Measurements from ENCODE around the gene CEP250. TPM values are rescaled to one million over a fixed set of nuclear protein-coding genes. Genes with fewer than 3 reads are reported as not detected.
"Not testable (repeated sequence)": the region's sequence is repeated elsewhere in the genome, so short reads cannot be mapped to it uniquely, and the experiment has no call there.

Gene CEP250
- total RNA-seq, 2 donors from 2014 or later: 13.0 to 18.9 TPM

DNA sequence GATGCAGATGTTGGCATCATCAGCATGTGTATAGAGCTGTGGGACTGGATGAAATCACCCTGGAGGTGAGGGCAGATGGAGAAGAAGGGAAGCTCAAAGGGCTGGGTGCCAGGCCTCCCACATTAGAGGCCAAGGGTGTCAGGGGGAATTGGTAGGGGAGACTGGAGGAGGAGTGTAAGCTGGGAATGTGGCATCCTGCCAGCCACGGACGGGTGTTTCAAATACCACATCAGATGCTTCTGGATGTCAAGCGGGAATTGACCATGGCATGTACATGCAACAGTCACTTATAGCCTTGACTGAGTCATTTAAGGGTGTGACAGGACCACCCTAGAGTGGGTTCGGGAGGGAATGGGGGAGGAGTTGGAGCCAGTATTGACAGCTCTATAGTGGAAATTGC, 96.1 kb downstream of the CEP250 start:
- Histone ChIP-seq H3K4me3 (no peak overlapping the region), H3K4me1 (peaks cover 0 to 5% of the 10 kb centered on the region in 2 donors), H3K9me3 (no peaks in the 10 kb centered on the region), H3K27ac (no peak overlapping the region), H3K36me3 (peaks cover 40% of the 10 kb centered on the region), H3K27me3 (no peaks in the 10 kb centered on the region)
- DNase-seq (ENCODE audit: low spot score): no peak
- TF ChIP-seq, protein P1, sequence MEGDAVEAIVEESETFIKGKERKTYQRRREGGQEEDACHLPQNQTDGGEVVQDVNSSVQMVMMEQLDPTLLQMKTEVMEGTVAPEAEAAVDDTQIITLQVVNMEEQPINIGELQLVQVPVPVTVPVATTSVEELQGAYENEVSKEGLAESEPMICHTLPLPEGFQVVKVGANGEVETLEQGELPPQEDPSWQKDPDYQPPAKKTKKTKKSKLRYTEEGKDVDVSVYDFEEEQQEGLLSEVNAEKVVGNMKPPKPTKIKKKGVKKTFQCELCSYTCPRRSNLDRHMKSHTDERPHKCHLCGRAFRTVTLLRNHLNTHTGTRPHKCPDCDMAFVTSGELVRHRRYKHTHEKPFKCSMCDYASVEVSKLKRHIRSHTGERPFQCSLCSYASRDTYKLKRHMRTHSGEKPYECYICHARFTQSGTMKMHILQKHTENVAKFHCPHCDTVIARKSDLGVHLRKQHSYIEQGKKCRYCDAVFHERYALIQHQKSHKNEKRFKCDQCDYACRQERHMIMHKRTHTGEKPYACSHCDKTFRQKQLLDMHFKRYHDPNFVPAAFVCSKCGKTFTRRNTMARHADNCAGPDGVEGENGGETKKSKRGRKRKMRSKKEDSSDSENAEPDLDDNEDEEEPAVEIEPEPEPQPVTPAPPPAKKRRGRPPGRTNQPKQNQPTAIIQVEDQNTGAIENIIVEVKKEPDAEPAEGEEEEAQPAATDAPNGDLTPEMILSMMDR (IDR thresholded peaks at IDR 0.05): no peak

DNA sequence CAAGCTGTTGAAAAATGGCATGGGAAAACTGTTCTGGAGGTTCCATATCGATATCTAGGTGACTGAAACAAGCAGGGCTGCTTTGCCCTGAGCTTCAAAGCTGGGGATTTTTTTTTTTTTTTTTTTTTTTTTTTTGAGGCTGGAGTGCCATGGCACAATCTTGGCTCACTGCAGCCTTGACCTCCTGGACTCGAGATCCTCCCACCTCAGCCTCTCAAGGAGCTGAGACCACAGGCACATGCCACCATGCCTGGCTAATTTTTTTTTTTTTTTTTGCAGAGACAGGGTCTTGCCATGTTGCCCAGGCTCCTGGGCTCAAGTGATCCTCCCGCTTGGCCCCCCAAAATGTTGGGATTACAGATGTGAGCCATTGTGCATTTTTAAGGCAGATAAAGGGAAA, 97.5 kb downstream of the CEP250 start:
- Histone ChIP-seq H3K9me3 (no peaks in the 10 kb centered on the region), H3K4me3 (no peak overlapping the region), H3K4me1 (peaks cover 0 to 5% of the 10 kb centered on the region in 2 donors), H3K36me3 (peaks cover 46% of the 10 kb centered on the region), H3K27ac (no peak overlapping the region), H3K27me3 (no peaks in the 10 kb centered on the region)
- TF ChIP-seq, protein P1 (IDR thresholded peaks at IDR 0.05): no peak
- DNase-seq (ENCODE audit: low spot score): no peak

DNA sequence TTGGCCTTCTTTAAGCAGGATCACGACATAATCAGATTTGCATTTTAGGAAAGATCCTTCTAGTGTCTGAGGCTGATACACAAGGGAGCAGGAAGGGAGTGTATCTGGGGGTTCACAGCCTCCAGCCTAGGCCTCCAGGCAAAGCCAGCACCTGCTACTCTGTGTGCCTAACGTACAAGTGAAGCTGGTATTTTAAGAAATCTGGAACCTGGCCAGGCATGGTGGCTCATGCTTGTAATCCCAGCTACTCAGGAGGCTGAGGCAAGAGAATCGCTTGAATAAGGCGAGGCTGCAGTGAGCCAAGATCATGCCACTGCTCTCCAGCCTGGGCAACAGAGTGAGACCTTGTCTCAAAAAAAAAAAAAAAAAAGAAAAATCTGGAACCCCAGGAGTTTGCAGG, 100.1 kb downstream of the CEP250 start:
- H3K4me3 ChIP-seq; H3K27ac ChIP-seq; H3K27me3 ChIP-seq; H3K4me1 ChIP-seq; DNase-seq (ENCODE audit: low spot score); H3K9me3 ChIP-seq: not testable (repeated sequence)
- H3K36me3 ChIP-seq: peaks cover 21% of the 10 kb centered on the region

DNA sequence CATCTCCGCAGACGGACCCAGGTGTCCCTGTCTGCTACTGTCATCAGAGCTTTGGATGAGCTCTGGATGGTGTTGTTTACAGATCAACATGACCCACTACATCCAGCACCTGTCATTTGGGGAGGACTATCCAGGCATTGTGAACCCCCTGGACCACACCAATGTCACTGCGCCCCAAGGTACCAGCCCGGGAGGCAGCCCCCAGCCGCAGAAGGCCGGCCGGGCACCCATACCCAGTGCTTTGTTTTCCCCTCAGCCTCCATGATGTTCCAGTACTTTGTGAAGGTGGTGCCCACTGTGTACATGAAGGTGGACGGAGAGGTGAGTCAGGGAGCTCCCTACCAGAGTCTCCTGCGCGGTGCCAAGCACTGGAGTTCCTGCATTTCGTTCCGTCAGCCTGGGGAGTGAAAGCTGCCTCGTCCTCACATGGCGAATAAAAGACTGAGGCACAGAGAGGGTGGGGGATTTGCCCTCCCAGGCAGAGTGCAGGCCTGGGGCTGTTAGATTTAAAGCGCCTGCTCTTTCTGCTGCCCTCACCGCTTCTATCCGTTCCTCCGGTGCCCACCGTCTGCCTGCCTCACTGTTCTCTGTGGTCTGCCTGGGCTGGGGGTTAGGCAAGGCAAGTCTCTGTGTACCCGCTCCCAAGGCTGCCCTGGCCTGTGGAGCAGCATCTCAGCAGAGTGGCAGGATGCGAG, 100.7 kb downstream of the CEP250 start:
- Histone ChIP-seq H3K4me1 (peaks cover 0 to 5% of the 10 kb centered on the region in 2 donors), H3K27me3 (no peaks in the 10 kb centered on the region), H3K4me3 (no peak overlapping the region), H3K9me3 (no peaks in the 10 kb centered on the region), H3K36me3 (peaks cover 20% of the 10 kb centered on the region), H3K27ac (no peak overlapping the region)
- TF ChIP-seq, protein P1 (IDR thresholded peaks at IDR 0.05): no peak
- DNase-seq (ENCODE audit: low spot score): no peak

DNA sequence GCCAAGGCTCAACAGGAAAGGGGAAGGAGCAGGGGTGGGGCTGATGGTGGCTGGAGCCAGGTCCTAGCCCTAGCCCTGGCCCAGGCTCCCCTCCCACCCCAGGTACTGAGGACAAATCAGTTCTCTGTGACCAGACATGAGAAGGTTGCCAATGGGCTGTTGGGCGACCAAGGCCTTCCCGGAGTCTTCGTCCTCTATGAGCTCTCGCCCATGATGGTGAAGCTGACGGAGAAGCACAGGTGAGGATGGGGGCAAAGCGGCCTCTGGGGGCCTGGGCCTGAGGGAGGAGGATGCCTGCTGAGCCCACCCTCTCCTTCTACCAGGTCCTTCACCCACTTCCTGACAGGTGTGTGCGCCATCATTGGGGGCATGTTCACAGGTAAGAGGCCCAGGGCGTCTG, 101.5 kb downstream of the CEP250 start:
- H3K27ac ChIP-seq: no peak overlapping the region
- TF ChIP-seq, protein P1 (IDR thresholded peaks at IDR 0.05): no peak
- H3K27me3 ChIP-seq: no peaks in the 10 kb centered on the region
- no peak for DNase-seq (ENCODE audit: low spot score)
- no peaks in the 10 kb centered on the region for H3K9me3 ChIP-seq
- H3K4me3 ChIP-seq: no peak overlapping the region
- no peaks in the 10 kb centered on the region for H3K4me1 ChIP-seq
- peaks cover 20% of the 10 kb centered on the region for H3K36me3 ChIP-seq

DNA sequence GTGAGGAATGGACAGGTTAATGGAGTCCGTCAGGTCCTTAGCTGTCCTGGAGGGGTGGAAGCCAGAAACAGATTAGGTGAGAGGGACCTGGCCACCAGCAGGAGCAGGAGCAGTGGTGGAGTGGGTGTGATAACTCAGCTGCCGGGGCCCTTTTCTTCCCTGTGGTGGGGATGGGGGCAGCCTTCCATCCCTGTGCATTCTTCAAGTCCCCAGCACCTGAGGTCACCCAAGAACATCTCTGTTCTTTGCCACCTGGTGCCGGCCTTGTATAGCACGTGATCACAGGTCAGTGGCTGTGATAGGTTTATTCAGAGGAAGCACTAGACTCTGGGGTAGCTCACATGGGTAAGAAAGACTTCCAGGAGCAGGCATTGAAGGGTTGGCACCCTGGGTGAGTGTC, 103.1 kb downstream of the CEP250 start:
- no peak for DNase-seq (ENCODE audit: low spot score)
- no peak overlapping the region for H3K27ac ChIP-seq
- H3K36me3 ChIP-seq: peaks cover 20% of the 10 kb centered on the region
- no peaks in the 10 kb centered on the region for H3K4me1 ChIP-seq
- TF ChIP-seq, protein P1 (IDR thresholded peaks at IDR 0.05): no peak
- H3K4me3 ChIP-seq: no peak overlapping the region
- no peaks in the 10 kb centered on the region for H3K9me3 ChIP-seq
- no peaks in the 10 kb centered on the region for H3K27me3 ChIP-seq

All from right atrium auricular region (tissue), 2 donors.